NCI-H82 treated with DMSO at 0.1 percent for 48 hours (cell line): ENCODE results near the gene MARCHF3.
"Not testable (repeated sequence)": the region's sequence is repeated elsewhere in the genome, so short reads cannot be mapped to it uniquely, and the experiment has no call there.

ENCODE experiments used
- DNase-seq: peaks from one replicate; lab custom pipeline; 2025; ENCODE audit not compliant: unreplicated experiment; lab: John Stamatoyannopoulos, UW

Gene MARCHF3

GRCh38 chr5:126881821-126882600, 148.3 kb downstream of the MARCHF3 start:
- no peak for DNase-seq

DNA sequence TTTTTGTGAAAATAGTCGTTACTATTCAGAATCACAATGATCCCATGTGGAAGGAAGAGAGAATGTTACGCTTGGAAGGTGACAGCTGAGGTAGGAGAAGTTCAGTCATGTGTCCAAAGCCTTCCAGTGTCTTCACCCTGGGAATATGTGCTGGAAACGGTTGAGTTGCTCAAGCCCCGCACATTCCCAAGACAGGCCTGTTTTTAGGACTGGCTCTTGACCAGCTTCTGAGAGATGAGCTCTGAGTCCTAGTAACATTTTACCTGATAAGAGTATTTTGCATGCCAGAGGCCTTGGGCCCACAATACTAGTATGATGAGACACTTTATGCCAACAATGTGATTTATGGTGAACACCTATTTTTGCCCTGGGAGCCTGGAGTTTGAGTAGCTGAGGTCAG, 151.7 kb downstream of the MARCHF3 start:
- DNase-seq, result no peak

GRCh38 chr5:126878085-126878484, 152.3 kb downstream of the MARCHF3 start:
- no peak for DNase-seq

DNA sequence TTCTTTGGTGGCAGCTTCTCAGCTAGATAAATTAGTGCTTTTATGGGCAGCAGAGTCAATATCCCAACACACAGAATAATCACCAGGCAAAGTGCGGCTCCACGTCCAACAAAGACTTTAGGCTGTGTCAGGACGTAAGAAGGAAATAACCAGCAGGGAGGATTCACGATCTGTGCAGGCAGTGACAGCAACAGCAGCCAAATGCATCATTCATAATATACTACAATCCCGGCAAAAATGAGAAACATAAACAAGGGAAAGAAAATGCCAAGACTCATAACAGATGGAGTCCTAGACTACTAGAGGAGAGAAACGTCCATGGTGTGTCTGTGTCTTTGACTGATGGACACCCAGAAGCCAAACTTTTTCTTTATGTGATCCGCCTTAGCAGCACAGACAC, 152.8 kb downstream of the MARCHF3 start:
- no peak for DNase-seq

DNA sequence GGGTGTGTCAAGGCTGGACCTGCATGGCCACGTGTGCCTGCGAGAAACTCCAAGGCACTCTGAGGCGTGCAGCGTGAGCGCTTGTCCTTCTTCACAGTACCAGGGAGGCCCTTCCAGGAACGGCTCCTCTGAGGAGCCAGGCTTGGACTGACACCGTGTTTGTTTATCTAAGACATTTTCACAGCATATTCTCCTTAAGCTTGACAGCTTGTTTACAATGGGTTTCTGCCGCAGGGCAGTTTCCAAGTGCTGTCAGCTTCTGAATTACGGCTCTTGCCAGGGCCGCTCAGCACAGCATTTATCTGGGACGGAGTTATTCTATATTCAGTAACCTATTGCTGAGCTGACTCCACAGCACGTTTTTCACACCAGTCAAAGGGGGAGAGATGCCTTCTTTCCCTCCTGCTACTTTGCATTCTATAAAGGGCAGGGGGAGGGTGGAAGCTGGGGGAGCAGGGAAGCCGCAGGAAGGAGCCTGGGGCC, 155.0 kb downstream of the MARCHF3 start:
- DNase-seq, result no peak

DNA sequence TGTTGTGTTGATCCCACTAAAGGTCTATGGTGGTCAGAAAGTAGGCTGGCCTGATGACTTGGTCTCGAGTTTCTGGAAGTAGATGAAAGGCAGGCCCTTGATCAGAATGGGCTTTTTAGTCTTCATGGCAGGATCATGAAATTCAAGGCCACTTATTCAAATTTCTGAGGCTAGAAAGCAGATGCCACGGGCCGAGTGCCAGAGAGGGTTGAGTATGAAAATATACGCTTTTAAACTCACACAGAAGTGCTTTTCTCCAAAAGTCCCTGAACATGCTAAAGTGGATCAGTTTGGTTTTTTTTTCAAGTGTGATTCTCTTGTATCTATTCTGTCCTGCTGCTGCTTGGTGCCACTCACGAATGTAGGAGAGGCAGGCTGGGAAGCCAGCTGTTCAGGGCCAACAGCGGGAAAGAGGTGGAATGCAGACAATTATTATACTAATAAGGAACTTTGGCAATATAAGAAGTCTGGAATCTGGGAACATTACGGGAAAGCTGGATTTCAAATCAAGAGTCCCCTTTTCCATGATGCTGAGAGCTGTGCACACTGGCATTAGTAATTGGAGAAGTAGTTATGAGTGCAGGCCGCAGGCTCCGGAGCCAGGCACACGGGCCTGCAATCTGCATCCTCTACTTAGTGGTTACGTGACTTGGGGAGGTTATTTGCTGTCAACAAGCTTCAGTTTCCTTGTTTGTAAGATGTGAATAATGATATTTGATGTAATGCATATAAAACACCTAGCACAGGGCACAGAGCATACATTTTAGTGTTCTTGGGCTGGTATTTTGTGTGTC, 157.6 kb downstream of the MARCHF3 start:
- no peak for DNase-seq

DNA sequence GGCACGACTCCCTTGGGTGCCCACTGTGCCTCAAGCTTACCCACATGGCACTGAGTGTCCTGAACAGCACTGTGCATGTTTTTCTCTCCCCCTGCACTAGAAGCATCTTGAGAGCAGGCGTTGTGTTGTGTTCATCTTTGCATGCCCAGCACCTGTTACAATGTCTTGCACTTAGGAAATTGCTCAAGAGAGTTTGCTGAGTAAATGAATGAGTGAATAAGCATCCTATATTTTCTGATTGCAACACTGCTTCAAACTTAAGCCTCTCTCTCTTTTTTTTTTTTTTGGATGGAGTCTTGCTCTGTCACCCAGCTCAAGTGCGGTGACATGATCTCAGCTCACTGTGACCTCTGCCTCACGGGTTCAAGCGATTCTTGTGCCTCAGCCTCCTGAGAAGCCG, 158.9 kb downstream of the MARCHF3 start:
- DNase-seq, result no peak

DNA sequence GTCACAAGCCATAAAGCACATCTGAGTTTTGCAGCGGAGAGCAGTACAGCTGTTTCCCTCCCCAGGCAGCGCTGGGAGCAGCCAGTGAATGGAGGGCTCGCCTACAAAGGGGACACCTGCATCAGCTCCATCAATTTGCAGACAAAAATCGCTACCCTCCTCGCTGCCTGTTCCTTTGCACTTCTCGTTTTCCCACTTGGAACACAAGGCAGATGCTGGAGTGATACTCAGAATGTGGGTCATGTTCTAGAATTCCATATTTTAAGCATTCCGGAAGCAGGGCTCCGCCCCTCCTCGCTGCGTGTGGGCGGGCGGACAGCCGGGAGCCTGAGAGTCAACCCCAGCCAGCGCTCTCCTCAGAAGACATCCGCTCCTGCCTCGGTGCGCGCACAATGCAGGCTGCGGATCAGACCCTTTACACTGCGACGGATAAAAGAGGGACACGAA, 161.3 kb downstream of the MARCHF3 start:
- DNase-seq, result no peak

GRCh38 chr5:126868338-126869004, 161.9 kb downstream of the MARCHF3 start:
- DNase-seq, result no peak

GRCh38 chr5:126866851-126867636, 163.3 kb downstream of the MARCHF3 start:
- no peak for DNase-seq

- no peak for DNase-seq
Measured at GRCh38 chr5:126865299-126865698, 165.1 kb downstream of the MARCHF3 start.

DNA sequence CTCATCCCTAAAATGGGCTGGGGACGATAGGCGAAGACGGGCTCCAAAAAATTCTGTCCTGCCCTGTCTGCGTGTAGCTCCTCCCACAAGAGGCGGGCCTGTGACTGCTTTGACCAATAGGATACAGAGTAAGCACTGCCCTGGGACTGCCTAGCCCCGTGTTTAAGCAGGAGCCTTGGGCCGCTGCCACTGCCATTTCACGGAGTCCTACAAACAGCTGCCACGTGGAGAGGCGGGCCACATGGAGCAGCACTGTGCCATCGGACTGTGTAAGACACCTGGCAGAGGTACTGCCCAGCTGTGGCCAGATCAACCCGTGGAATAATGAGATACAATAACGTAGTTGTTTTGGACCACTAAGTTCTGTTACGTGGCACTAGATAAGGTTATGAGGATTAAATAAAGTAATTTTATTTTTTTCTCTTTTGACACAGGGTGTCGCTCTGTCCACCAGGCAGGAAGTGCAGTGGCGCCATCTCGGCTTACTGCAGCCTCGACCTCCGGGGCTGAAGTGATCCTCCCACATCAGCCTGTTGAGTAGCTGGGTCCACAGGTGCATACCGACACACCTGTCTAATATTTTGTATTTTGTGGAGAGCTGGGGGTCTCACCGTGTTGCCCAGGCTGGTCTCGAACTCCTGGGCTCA, 166.2 kb downstream of the MARCHF3 start:
- no peak for DNase-seq

- DNase-seq, result no peak
Measured at GRCh38 chr5:126863402-126863801, 167.0 kb downstream of the MARCHF3 start.

DNA sequence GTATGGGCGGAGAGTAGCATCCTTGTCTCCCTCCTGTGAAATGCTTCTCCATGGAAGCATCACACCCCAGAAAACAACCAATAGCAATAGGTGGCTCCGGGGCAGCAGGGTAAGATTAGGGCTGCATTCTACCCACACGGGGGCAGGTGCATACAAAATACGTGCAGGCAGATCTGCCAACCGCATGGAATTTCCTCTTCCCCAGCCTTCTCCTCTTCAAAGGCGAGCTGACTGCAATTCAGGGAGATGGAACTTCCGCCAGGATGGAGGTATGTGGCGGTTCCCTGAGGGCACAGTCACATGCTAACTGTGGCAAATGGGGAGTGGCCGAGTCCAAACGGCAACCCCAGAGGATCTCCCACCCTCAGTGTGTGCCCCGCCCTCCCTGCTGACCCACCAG, 171.9 kb downstream of the MARCHF3 start:
- DNase-seq, result no peak

GRCh38 chr5:126857472-126858410, 172.6 kb downstream of the MARCHF3 start:
- DNase-seq, result no peak

DNA sequence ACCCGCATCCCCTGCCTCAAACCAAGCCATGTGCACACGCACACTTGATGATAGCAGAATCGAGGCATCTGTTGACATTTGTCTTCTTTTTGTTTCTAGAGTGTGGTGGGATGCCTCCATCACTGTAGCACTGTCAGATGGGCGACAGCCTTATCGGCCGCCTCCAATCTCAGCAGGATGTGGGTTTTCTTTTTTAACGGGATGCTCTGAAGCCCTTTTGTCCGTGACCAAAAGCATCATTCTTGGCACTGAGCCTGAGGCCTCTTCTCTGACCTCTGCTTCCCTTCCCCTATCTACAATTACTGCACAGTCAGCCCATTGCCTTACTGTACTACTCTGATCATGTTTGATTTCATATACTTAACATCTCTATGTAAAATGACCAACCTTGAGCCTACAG, 175.1 kb downstream of the MARCHF3 start:
- no peak for DNase-seq

GRCh38 chr5:126854526-126855110, 175.7 kb downstream of the MARCHF3 start:
- DNase-seq, result no peak

- DNase-seq, result not testable (repeated sequence)
Measured at GRCh38 chr5:126853541-126854307, 176.6 kb downstream of the MARCHF3 start.
